Stimulated activated CD4-positive, alpha-beta T cell treated with anti-CD3 and anti-CD28 coated beads, Interleukin-15, amount 100 ng/mL, for 1 hour (primary cell): Measurements from ENCODE around the gene NMRK1.

ENCODE experiments used
- DNase-seq, 2 donors: peaks; one replicate each; pipeline ENCODE4 v3.0.0-alpha.2; 2020; ENCODE audit warnings: low read depth in 1 of 2, low spot score in 1 of 2

The NMRK1 gene

GRCh38 chr9:75102177-75102790 is 14.3 kb upstream of the NMRK1 start:
- no peak for DNase-seq

GRCh38 chr9:75101004-75101588 is 13.1 kb upstream of the NMRK1 start:
- DNase-seq, result no peak

GRCh38 chr9:75096796-75097195 is 8.8 kb upstream of the NMRK1 start:
- DNase-seq, result no peak

GRCh38 chr9:75092766-75093165 is 4.8 kb upstream of the NMRK1 start:
- DNase-seq, result no peak

- no peak for DNase-seq
These were observed 2.6 kb upstream of the NMRK1 start for GRCh38 chr9:75090579-75090978.

GRCh38 chr9:75089373-75089766 is 1.4 kb upstream of the NMRK1 start:
- no peak for DNase-seq

- DNase-seq, result no peak
These were observed 854 bp upstream of the NMRK1 start for GRCh38 chr9:75088646-75089372.

GRCh38 chr9:75087289-75087823 is 599 bp downstream of the NMRK1 start:
- no peak for DNase-seq

GRCh38 chr9:75086541-75087288 is 1.2 kb downstream of the NMRK1 start:
- no peak for DNase-seq

- DNase-seq, result no peak
These were observed 2.3 kb downstream of the NMRK1 start for GRCh38 chr9:75085640-75086039.

- no peak for DNase-seq
These were observed 3.8 kb downstream of the NMRK1 start for GRCh38 chr9:75084081-75084672.

GRCh38 chr9:75083188-75083970 is 4.6 kb downstream of the NMRK1 start:
- DNase-seq, result no peak

- DNase-seq, result no peak
These were observed 6.3 kb downstream of the NMRK1 start for GRCh38 chr9:75081632-75082031.

GRCh38 chr9:75072895-75073294 is 15.1 kb downstream of the NMRK1 start:
- no peak for DNase-seq

GRCh38 chr9:75071530-75072122 is 16.3 kb downstream of the NMRK1 start:
- DNase-seq, result peak; percentile 32 to 53

- no peak for DNase-seq
These were observed 18.8 kb downstream of the NMRK1 start for GRCh38 chr9:75069171-75069570.

GRCh38 chr9:75067894-75068293 is 20.1 kb downstream of the NMRK1 start:
- DNase-seq, result no peak

GRCh38 chr9:75065510-75065909 is 22.4 kb downstream of the NMRK1 start:
- no peak for DNase-seq

- no peak for DNase-seq
These were observed 23.5 kb downstream of the NMRK1 start for GRCh38 chr9:75064307-75065025.
